Measurements from ENCODE around the gene F7.

The F7 gene

GRCh38 chr13:113080361-113080831, 25.2 kb upstream of the F7 start:
- Histone ChIP-seq H4K20me1 (ENCODE audit: control insufficient read depth, insufficient read depth, low read depth, low read length) (no peaks in the 10 kb centered on the region), H3K4me3 (ENCODE audit: low read length) (no peak overlapping the region), H3K4me2 (ENCODE audit: low read length) (no peak overlapping the region), H3K27me3 (ENCODE audit: control insufficient read depth, low read length) (no peaks in the 10 kb centered on the region), H3K27ac (ENCODE audit: low read depth, low read length) (no peak overlapping the region), H3K79me2 (ENCODE audit: control insufficient read depth, low read length) (no peaks in the 10 kb centered on the region), H3F3A (ENCODE audit: control insufficient read depth, insufficient read depth) (no peaks in the 10 kb centered on the region), H3K36me3 (ENCODE audit: control insufficient read depth, low read length) (no peaks in the 10 kb centered on the region), H3K9me3 (ENCODE audit: control insufficient read depth, insufficient read depth, low read length) (no peaks in the 10 kb centered on the region), H3K9me2 (replicated peaks; ENCODE audit: control insufficient read depth, low read length) (no peaks in the 10 kb centered on the region), H3K4me1 (ENCODE audit: control insufficient read depth, low read length) (no peaks in the 10 kb centered on the region)
- TF ChIP-seq EZH2phosphoT487 (IDR thresholded peaks at IDR 0.05; ENCODE audit: borderline replicate concordance, low read length) (no peak), CTCF (IDR thresholded peaks at IDR 0.05; ENCODE audit: low read depth, low read length, poor library complexity, severe bottlenecking) (no peak)

- H3K4me3 ChIP-seq (ENCODE audit: low read length) = no peak overlapping the region
- H3K79me2 ChIP-seq (ENCODE audit: control insufficient read depth, low read length) = no peaks in the 10 kb centered on the region
- H3K4me2 ChIP-seq (ENCODE audit: low read length) = no peak overlapping the region
- H3F3A ChIP-seq (ENCODE audit: control insufficient read depth, insufficient read depth) = no peaks in the 10 kb centered on the region
- TF ChIP-seq EZH2phosphoT487 (IDR thresholded peaks at IDR 0.05; ENCODE audit: borderline replicate concordance, low read length) (no peak), CTCF (IDR thresholded peaks at IDR 0.05; ENCODE audit: low read depth, low read length, poor library complexity, severe bottlenecking) (no peak)
- no peaks in the 10 kb centered on the region for H4K20me1 ChIP-seq (ENCODE audit: control insufficient read depth, insufficient read depth, low read depth, low read length)
- H3K36me3 ChIP-seq (ENCODE audit: control insufficient read depth, low read length) = no peaks in the 10 kb centered on the region
- no peak overlapping the region for H3K27ac ChIP-seq (ENCODE audit: low read depth, low read length)
- H3K9me2 ChIP-seq (replicated peaks; ENCODE audit: control insufficient read depth, low read length) = no peaks in the 10 kb centered on the region
- no peaks in the 10 kb centered on the region for H3K27me3 ChIP-seq (ENCODE audit: control insufficient read depth, low read length)
- no peaks in the 10 kb centered on the region for H3K9me3 ChIP-seq (ENCODE audit: control insufficient read depth, insufficient read depth, low read length)
- H3K4me1 ChIP-seq (ENCODE audit: control insufficient read depth, low read length) = no peaks in the 10 kb centered on the region
These were observed 24.6 kb upstream of the F7 start for GRCh38 chr13:113080901-113081521.

GRCh38 chr13:113082198-113083021, 23.2 kb upstream of the F7 start:
- Histone ChIP-seq H3K79me2 (ENCODE audit: control insufficient read depth, low read length) (no peaks in the 10 kb centered on the region), H3K36me3 (ENCODE audit: control insufficient read depth, low read length) (no peaks in the 10 kb centered on the region), H3K27ac (ENCODE audit: low read depth, low read length) (no peak overlapping the region), H3K4me1 (ENCODE audit: control insufficient read depth, low read length) (no peaks in the 10 kb centered on the region), H3K9me2 (replicated peaks; ENCODE audit: control insufficient read depth, low read length) (no peaks in the 10 kb centered on the region), H4K20me1 (ENCODE audit: control insufficient read depth, insufficient read depth, low read depth, low read length) (no peaks in the 10 kb centered on the region), H3K27me3 (ENCODE audit: control insufficient read depth, low read length) (no peaks in the 10 kb centered on the region), H3K4me2 (ENCODE audit: low read length) (no peak overlapping the region), H3F3A (ENCODE audit: control insufficient read depth, insufficient read depth) (no peaks in the 10 kb centered on the region), H3K4me3 (ENCODE audit: low read length) (no peak overlapping the region), H3K9me3 (ENCODE audit: control insufficient read depth, insufficient read depth, low read length) (no peaks in the 10 kb centered on the region)
- TF ChIP-seq CTCF (IDR thresholded peaks at IDR 0.05; ENCODE audit: low read depth, low read length, poor library complexity, severe bottlenecking) = no peak
- TF ChIP-seq EZH2phosphoT487 (IDR thresholded peaks at IDR 0.05; ENCODE audit: borderline replicate concordance, low read length) = no peak

Data from DOHH2 (cell line).